ENCODE measurements around the gene GRIN2C. TPM values are rescaled to one million over a fixed set of nuclear protein-coding genes. Genes with fewer than 3 reads are reported as not detected.

GRIN2C gene
- total RNA-seq, 3 donors from 2014 or later (not counting 1 experiment from before 2014, with no cell fraction given): not detected

DNA sequence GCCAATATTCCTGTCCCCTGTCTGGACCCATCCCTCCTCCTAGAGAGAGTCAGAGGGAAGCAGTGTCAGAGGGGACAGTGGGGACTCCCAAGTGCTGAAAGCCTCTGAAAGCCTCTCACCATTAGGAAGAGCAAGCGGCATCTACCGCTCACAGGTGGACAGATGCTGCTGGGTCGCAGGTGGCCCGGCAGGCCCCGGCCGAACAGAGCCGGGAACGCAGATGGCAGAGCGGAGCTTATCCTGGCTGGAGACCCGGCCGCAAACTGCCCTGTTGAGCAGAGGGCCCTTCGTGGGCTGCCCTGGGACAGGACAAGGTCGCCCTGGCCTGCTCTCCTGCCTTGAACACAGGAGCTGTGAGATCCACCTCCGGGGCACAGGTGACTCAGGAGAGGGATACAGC, 60.6 kb downstream of the GRIN2C start:
- Histone ChIP-seq H3K4me1 (ENCODE audit: control insufficient read depth, insufficient read depth, low read length) (no peaks in the 10 kb centered on the region), H3K27me3 (ENCODE audit: control insufficient read depth, insufficient read depth, low read length) (no peaks in the 10 kb centered on the region), H3K27ac (ENCODE audit: low read length) (no peak overlapping the region), H3K36me3 (ENCODE audit: control insufficient read depth, insufficient read depth, low read length) (peaks cover 56% of the 10 kb centered on the region), H3K9me3 (ENCODE audit: control insufficient read depth, insufficient read depth, low read length) (no peaks in the 10 kb centered on the region), H3K4me3 (ENCODE audit: low read length) (no peak overlapping the region)
- ATAC-seq (no peak), DNase-seq (no peak)
- H3K27me3 Mint-ChIP-seq (ENCODE audit: low read depth in 2 of 2): no peaks in the 10 kb centered on the region
- H3K4me1 Mint-ChIP-seq: peaks cover 0 to 2% of the 10 kb centered on the region in 2 donors
- intact Hi-C loops (cut with micrococcal nuclease): no loop called here
- H3K36me3 Mint-ChIP-seq: no peaks in the 10 kb centered on the region
- H3K27ac Mint-ChIP-seq: no peak overlapping the region
- H3K9me3 Mint-ChIP-seq: no peaks in the 10 kb centered on the region
- no peak overlapping the region for H3K4me3 Mint-ChIP-seq
- no peak for TF ChIP-seq CTCF (IDR thresholded peaks at IDR 0.05)
- WGBS (ENCODE audit: insufficient coverage): 98% methylated on average over 14 of the region's 14 CpGs

DNA sequence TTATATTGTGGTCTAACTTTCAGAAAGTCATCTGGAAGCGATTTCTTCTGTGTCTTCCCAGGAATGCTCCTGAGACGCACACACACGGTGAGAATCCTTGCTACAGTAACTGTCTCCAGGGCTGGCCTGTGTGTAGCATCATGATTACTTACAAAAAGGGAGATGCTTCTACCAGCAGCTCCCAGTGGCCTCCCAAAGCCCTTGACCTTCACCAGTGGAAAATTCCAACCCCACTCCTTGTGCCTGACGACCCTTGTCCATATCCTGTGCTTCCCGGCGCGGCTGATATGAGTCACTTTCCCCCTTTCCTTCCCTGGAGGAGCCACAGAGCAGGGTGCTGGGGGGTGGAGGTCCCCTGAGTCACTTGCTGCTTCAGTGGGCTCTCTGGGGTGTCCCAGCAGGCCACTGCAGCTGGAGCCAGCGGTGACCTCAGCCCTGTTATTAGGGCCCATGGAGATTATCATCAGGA, 61.4 kb downstream of the GRIN2C start:
- ATAC-seq (no peak), DNase-seq (no peak)
- no peaks in the 10 kb centered on the region for H3K27me3 Mint-ChIP-seq (ENCODE audit: low read depth in 2 of 2)
- no peaks in the 10 kb centered on the region for H3K36me3 Mint-ChIP-seq
- Histone ChIP-seq H3K9me3 (ENCODE audit: control insufficient read depth, insufficient read depth, low read length) (no peaks in the 10 kb centered on the region), H3K27me3 (ENCODE audit: control insufficient read depth, insufficient read depth, low read length) (no peaks in the 10 kb centered on the region), H3K4me3 (ENCODE audit: low read length) (no peak overlapping the region), H3K4me1 (ENCODE audit: control insufficient read depth, insufficient read depth, low read length) (no peaks in the 10 kb centered on the region), H3K36me3 (ENCODE audit: control insufficient read depth, insufficient read depth, low read length) (peaks cover 58% of the 10 kb centered on the region), H3K27ac (ENCODE audit: low read length) (no peak overlapping the region)
- 100% methylated on average over 8 of the region's 8 CpGs for WGBS (ENCODE audit: insufficient coverage)
- no peak overlapping the region for H3K4me3 Mint-ChIP-seq
- no peaks in the 10 kb centered on the region for H3K4me1 Mint-ChIP-seq
- no peak overlapping the region for H3K27ac Mint-ChIP-seq
- H3K9me3 Mint-ChIP-seq: no peaks in the 10 kb centered on the region
- intact Hi-C loops (cut with micrococcal nuclease): no loop called here
- no peak for TF ChIP-seq CTCF (IDR thresholded peaks at IDR 0.05)

DNA sequence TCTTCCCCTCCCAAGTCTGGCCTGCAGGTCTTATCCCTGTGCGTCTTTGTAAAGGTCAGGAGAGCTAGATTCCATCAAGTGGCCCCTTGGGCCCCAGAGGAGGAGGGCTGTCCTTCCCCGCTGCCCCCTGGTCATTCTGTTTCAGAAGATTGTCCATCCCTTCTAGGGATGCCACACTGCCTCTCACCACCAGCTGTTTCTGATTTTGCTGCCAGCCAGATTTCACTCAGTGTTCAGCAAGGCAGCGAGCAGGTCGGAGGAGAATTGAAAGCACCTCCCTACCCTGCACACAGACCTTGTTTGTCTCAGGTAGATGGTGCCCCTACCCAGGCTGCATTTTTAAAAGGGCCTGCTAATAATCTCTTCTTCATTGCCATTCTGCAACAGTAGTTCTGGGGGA, 61.9 kb downstream of the GRIN2C start:
- DNase-seq (no peak), ATAC-seq (no peak)
- Histone ChIP-seq H3K4me1 (ENCODE audit: control insufficient read depth, insufficient read depth, low read length) (no peaks in the 10 kb centered on the region), H3K9me3 (ENCODE audit: control insufficient read depth, insufficient read depth, low read length) (no peaks in the 10 kb centered on the region), H3K36me3 (ENCODE audit: control insufficient read depth, insufficient read depth, low read length) (peaks cover 59% of the 10 kb centered on the region), H3K27me3 (ENCODE audit: control insufficient read depth, insufficient read depth, low read length) (no peaks in the 10 kb centered on the region), H3K27ac (ENCODE audit: low read length) (no peak overlapping the region), H3K4me3 (ENCODE audit: low read length) (no peak overlapping the region)
- 99% methylated on average over 4 of the region's 4 CpGs for WGBS (ENCODE audit: insufficient coverage)
- H3K4me3 Mint-ChIP-seq: no peak overlapping the region
- H3K4me1 Mint-ChIP-seq: no peaks in the 10 kb centered on the region
- H3K9me3 Mint-ChIP-seq: no peaks in the 10 kb centered on the region
- H3K27me3 Mint-ChIP-seq (ENCODE audit: low read depth in 2 of 2): no peaks in the 10 kb centered on the region
- no peaks in the 10 kb centered on the region for H3K36me3 Mint-ChIP-seq
- no peak for TF ChIP-seq CTCF (IDR thresholded peaks at IDR 0.05)
- H3K27ac Mint-ChIP-seq: no peak overlapping the region
- intact Hi-C loops (cut with micrococcal nuclease): no loop called here

- Mint-ChIP-seq H3K27me3 (ENCODE audit: low read depth in 2 of 2) (no peaks in the 10 kb centered on the region), H3K27ac (no peak overlapping the region), H3K4me3 (no peak overlapping the region), H3K36me3 (no peaks in the 10 kb centered on the region), H3K4me1 (no peaks in the 10 kb centered on the region), H3K9me3 (no peaks in the 10 kb centered on the region)
- no peaks in the 10 kb centered on the region for H3K9me3 ChIP-seq (ENCODE audit: control insufficient read depth, insufficient read depth, low read length)
- WGBS (ENCODE audit: insufficient coverage): 98% methylated on average over 6 of the region's 6 CpGs
- H3K36me3 ChIP-seq (ENCODE audit: control insufficient read depth, insufficient read depth, low read length): peaks cover 59% of the 10 kb centered on the region
- intact Hi-C loops (cut with micrococcal nuclease): no loop called here
- no peak for TF ChIP-seq CTCF (IDR thresholded peaks at IDR 0.05)
- ATAC-seq: no peak
- DNase-seq: no peak
- no peak overlapping the region for H3K4me3 ChIP-seq (ENCODE audit: low read length)
- no peak overlapping the region for H3K27ac ChIP-seq (ENCODE audit: low read length)
- H3K4me1 ChIP-seq (ENCODE audit: control insufficient read depth, insufficient read depth, low read length): no peaks in the 10 kb centered on the region
- no peaks in the 10 kb centered on the region for H3K27me3 ChIP-seq (ENCODE audit: control insufficient read depth, insufficient read depth, low read length)
These were observed 62.8 kb downstream of the GRIN2C start for GRCh38 chr17:74796866-74797265.

All from natural killer cell (primary cell).